NCI-H1092 treated with DMSO at 0.1 percent for 48 hours (cell line): ENCODE measurements around the gene ATAT1.
A peak's percentile ranks its signal among the peaks of the same experiment; 100 is the strongest.

Experiments
- DNase-seq: peaks from one replicate; lab custom pipeline; 2025; lab: John Stamatoyannopoulos, UW

ATAT1 gene

GRCh38 chr6:30684386-30685156, 57.9 kb downstream of the ATAT1 start:
- no peak for DNase-seq

GRCh38 chr6:30685157-30686008, 58.7 kb downstream of the ATAT1 start:
- no peak for DNase-seq

GRCh38 chr6:30686009-30686907, 59.6 kb downstream of the ATAT1 start, which contains the start of gene PPP1R18:
Gene PPP1R18 (minus strand): TSS chr6:30686645. CDS start chr6:30686018, 627 bp downstream.
- no peak for DNase-seq

GRCh38 chr6:30686908-30687658, 60.4 kb downstream of the ATAT1 start:
- peak; percentile 50 for DNase-seq

GRCh38 chr6:30687659-30688431, 61.2 kb downstream of the ATAT1 start:
- DNase-seq = no peak

- DNase-seq = no peak
Observed at GRCh38 chr6:30688569-30688968, 61.9 kb downstream of the ATAT1 start.

- no peak for DNase-seq
Observed at GRCh38 chr6:30689022-30689865, 62.6 kb downstream of the ATAT1 start.

- no peak for DNase-seq
Observed at GRCh38 chr6:30689985-30690384, 63.3 kb downstream of the ATAT1 start.

GRCh38 chr6:30690403-30691207, 63.9 kb downstream of the ATAT1 start, which contains the start of gene NRM:
Gene NRM (minus strand): TSS chr6:30690984. CDS start chr6:30690974, 10 bp downstream.
- DNase-seq = peak; percentile 73

GRCh38 chr6:30691208-30691847, 64.7 kb downstream of the ATAT1 start:
- no peak for DNase-seq
